ENCODE data around the gene IRF6. TPM values are rescaled to one million over a fixed set of nuclear protein-coding genes. Genes with fewer than 3 reads are reported as not detected.

The IRF6 gene
- total RNA-seq, 2 experiments from 2014 or later, result not detected

- H3K4me1 ChIP-seq (ENCODE audit: insufficient read depth, low read length, poor library complexity, severe bottlenecking), result peaks cover 7% of the 10 kb centered on the region
- H3K9me3 ChIP-seq (ENCODE audit: low read length), result no peaks in the 10 kb centered on the region
- no peak overlapping the region for H2AFZ ChIP-seq (ENCODE audit: low read length)
- intact Hi-C loops (cut with micrococcal nuclease; ENCODE audit: unreplicated experiment), result no loop called here
- TF ChIP-seq CTCF (conservative IDR thresholded peaks at IDR 0.05; ENCODE audit: low read length) (no peak), EZH2phosphoT487 (IDR thresholded peaks at IDR 0.05; ENCODE audit: borderline replicate concordance, low read depth, low read length) (no peak)
- ChIA-PET CTCF (ENCODE audit: unreplicated experiment) (no interaction called here), POLR2A (interaction anchor here (0.6 to 2.1 kb wide), 2 partner anchors 22 to 128 kb away, joined by 3 to 6 read pairs; no protein-coding TSS in a partner anchor)
- H3K27ac ChIP-seq (ENCODE audit: low read depth, low read length, poor library complexity, severe bottlenecking), result no peak overlapping the region
- no peaks in the 10 kb centered on the region for H3K79me2 ChIP-seq (ENCODE audit: insufficient read depth, low read depth, low read length)
- no TSS peak for BruUV-seq (replicated peaks)
- no peak for DNase-seq (ENCODE audit: low spot score)
- no peak overlapping the region for H3K4me3 ChIP-seq (ENCODE audit: low read depth, low read length, poor library complexity, severe bottlenecking)
- no peaks in the 10 kb centered on the region for H4K20me1 ChIP-seq (ENCODE audit: insufficient read depth, low read length)
- H3K36me3 ChIP-seq (ENCODE audit: insufficient read depth, low read length), result no peaks in the 10 kb centered on the region
- H3K4me2 ChIP-seq (ENCODE audit: low read length), result no peak overlapping the region
- H3K9me2 ChIP-seq (ENCODE audit: insufficient read depth, low read length), result no peaks in the 10 kb centered on the region
Observed at GRCh38 chr1:209802117-209802779, 3.7 kb downstream of the IRF6 start.

- Histone ChIP-seq H3K36me3 (ENCODE audit: insufficient read depth, low read length) (no peaks in the 10 kb centered on the region), H3K4me2 (ENCODE audit: low read length) (no peak overlapping the region), H3K4me1 (ENCODE audit: insufficient read depth, low read length, poor library complexity, severe bottlenecking) (peaks cover 7% of the 10 kb centered on the region), H3K9me3 (ENCODE audit: low read length) (no peaks in the 10 kb centered on the region), H4K20me1 (ENCODE audit: insufficient read depth, low read length) (no peaks in the 10 kb centered on the region), H3K4me3 (ENCODE audit: low read depth, low read length, poor library complexity, severe bottlenecking) (no peak overlapping the region), H3K27ac (ENCODE audit: low read depth, low read length, poor library complexity, severe bottlenecking) (no peak overlapping the region), H2AFZ (ENCODE audit: low read length) (no peak overlapping the region), H3K79me2 (ENCODE audit: insufficient read depth, low read depth, low read length) (no peaks in the 10 kb centered on the region), H3K9me2 (ENCODE audit: insufficient read depth, low read length) (no peaks in the 10 kb centered on the region)
- ChIA-PET CTCF (ENCODE audit: unreplicated experiment) (no interaction called here), POLR2A (interaction anchor here (0.6 to 2.1 kb wide), 2 partner anchors 23 to 127 kb away, joined by 3 to 6 read pairs; no protein-coding TSS in a partner anchor)
- TF ChIP-seq EZH2phosphoT487 (IDR thresholded peaks at IDR 0.05; ENCODE audit: borderline replicate concordance, low read depth, low read length), result no peak
- no peak for TF ChIP-seq CTCF (conservative IDR thresholded peaks at IDR 0.05; ENCODE audit: low read length)
- no peak for DNase-seq (ENCODE audit: low spot score)
- BruUV-seq (replicated peaks), result no TSS peak
- intact Hi-C loops (cut with micrococcal nuclease; ENCODE audit: unreplicated experiment), result no loop called here
Observed at GRCh38 chr1:209800984-209801834, 4.7 kb downstream of the IRF6 start.

All from OCI-LY7 (cell line).